ENCODE data around the gene ZNF385B.

GRCh38 chr2:179432751-179433150 is 428.7 kb downstream of the ZNF385B start:
- TF ChIP-seq CTCF (IDR thresholded peaks at IDR 0.05; ENCODE audit: low read depth, low read length) (no peak), EZH2phosphoT487 (IDR thresholded peaks at IDR 0.05; ENCODE audit: low read depth) (no peak)
